Caco-2 (cell line): ENCODE measurements around the gene NBPF1. TPM values are rescaled to one million over a fixed set of nuclear protein-coding genes. Genes with fewer than 3 reads are reported as not detected.
"Not testable (repeated sequence)": the region's sequence is repeated elsewhere in the genome, so short reads cannot be mapped to it uniquely, and the experiment has no call there.

ENCODE experiments used
- BruUV-seq: library from RNA; stranded (reverse); fragments of 400-500 nt; replicated peaks from 2 replicates; lab custom pipeline; 2021; lab: Mats Ljungman, UMichigan
- CTCF ChIA-PET: fragments of 300-600 bp; sonication (Branson Sonifier 250); formaldehyde crosslinking; loops from one replicate; lab custom pipeline; 2022; ENCODE audit warnings: antibody characterized with exemption; lab: Charles Lee
- POLR2A ChIA-PET: fragments of 300-600 bp; sonication (Branson Sonifier 250); formaldehyde crosslinking; loops from one replicate; lab custom pipeline; 2022; ENCODE audit warnings: antibody characterized with exemption; lab: Charles Lee
- DNase-seq, 2 experiments: peaks; one replicate each; pipeline versions ENCODE4 v3.0.0 to v3.0.0-alpha.2; 2020 to 2022
- H3K27me3 ChIP-seq: replicated peaks from 2 replicates; pipeline ENCODE4 v1.6.0; 2011; ENCODE audit warnings: low read length; ENCODE audit not compliant: control insufficient read depth, insufficient read depth
- H3K36me3 ChIP-seq: 2 replicates; pipeline ENCODE4 v1.5.1; 2011; ENCODE audit warnings: low read length; ENCODE audit not compliant: control insufficient read depth, insufficient read depth
- H3K4me1 ChIP-seq: fragments of 250-450 bp; sonication (Bioruptor Pico); 2 replicates; pipeline ENCODE4 v1.5.1; 2020; ENCODE audit warnings: mild to moderate bottlenecking
- H3K4me3 ChIP-seq: 2 replicates; pipeline ENCODE4 v1.5.1; 2011; ENCODE audit warnings: low read depth, mild to moderate bottlenecking, control low read depth, low read length
- H3K9me3 ChIP-seq: fragments of 250-450 bp; sonication (Bioruptor Pico); 2 replicates; pipeline ENCODE4 v1.5.1; 2020; ENCODE audit warnings: mild to moderate bottlenecking, moderate library complexity
- H3K27ac Mint-ChIP-seq: one replicate; pipeline ENCODE4 v1.8.0; 2022; ENCODE audit warnings: mixed read lengths; ENCODE audit not compliant: unreplicated experiment
- H3K27me3 Mint-ChIP-seq: one replicate; pipeline ENCODE4 v1.8.0; 2022; ENCODE audit warnings: mixed read lengths; ENCODE audit not compliant: insufficient read depth, unreplicated experiment
- H3K36me3 Mint-ChIP-seq: one replicate; pipeline ENCODE4 v1.8.0; 2022; ENCODE audit warnings: mild to moderate bottlenecking, mixed read lengths; ENCODE audit not compliant: insufficient read depth, unreplicated experiment
- H3K4me1 Mint-ChIP-seq: one replicate; pipeline ENCODE4 v1.8.0; 2022; ENCODE audit warnings: low read depth, mixed read lengths; ENCODE audit not compliant: unreplicated experiment
- H3K4me3 Mint-ChIP-seq: one replicate; pipeline ENCODE4 v1.8.0; 2022; ENCODE audit warnings: mild to moderate bottlenecking, moderate library complexity, mixed read lengths; ENCODE audit not compliant: unreplicated experiment
- H3K9me3 Mint-ChIP-seq: one replicate; pipeline ENCODE4 v1.8.0; 2022; ENCODE audit warnings: mixed read lengths; ENCODE audit not compliant: unreplicated experiment
- intact Hi-C: fragments of 100-400 bp; cut with micrococcal nuclease; formaldehyde crosslinking; loops from one replicate; pipeline ENCODE4 v1.10.0; 2022; ENCODE audit not compliant: unreplicated experiment
- total RNA-seq: library from RNA; stranded (reverse); gene quantifications from 2 replicates; pipeline ENCODE4 v1.2.3, GENCODE V29; 2022

NBPF1 gene
- total RNA-seq, 1 experiment from 2014 or later, result 59.3 TPM

DNA sequence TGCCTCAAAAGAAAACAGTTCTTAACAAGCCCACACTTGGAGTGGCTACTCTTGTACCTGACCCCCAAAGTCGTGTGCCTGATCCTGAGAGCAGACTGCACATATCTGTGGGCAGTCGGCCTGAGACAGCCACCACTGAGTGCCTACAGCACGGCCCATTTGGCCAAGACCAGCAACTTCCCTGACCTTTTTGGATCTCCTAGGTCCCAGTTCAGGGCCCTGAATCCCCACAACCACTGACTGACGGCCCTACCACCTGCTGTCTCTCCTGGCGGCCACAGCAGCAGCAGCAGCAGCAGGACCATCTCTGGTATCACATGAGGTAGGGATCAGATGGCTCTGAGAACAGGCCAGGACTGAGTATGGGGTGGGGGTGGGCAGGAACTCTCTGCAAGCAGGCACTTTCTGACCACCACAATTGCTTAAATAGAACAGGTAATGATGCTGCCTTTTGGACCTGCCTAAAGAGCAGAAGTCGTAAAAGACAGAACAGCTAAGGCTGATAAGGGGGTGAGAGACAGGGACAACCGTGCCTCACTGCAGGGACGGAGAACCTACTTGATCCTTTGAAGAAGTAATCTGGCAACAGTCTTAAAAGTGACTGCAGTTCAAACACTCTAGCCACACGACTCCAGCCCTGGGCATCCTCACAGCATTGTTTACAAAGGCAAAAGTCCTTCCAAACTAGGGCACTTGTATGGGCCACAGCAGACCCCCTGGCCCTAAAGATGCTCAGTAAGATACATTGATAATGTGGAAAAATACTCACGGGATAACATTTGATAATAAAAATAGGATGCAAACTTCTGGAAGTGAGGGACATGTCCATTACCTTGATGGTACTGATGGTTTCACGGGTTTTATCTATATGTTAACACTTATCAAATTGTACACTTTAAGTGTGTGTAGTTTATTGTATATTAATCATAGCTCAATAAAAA is 26.0 kb upstream of the NBPF1 start:
- H3K9me3 Mint-ChIP-seq, intact Hi-C loops, H3K36me3 Mint-ChIP-seq, H3K27ac Mint-ChIP-seq, H3K27me3 ChIP-seq, H3K36me3 ChIP-seq, POLR2A ChIA-PET, H3K4me1 Mint-ChIP-seq, BruUV-seq, H3K27me3 Mint-ChIP-seq, H3K4me3 ChIP-seq, H3K4me3 Mint-ChIP-seq, H3K9me3 ChIP-seq, H3K4me1 ChIP-seq: not testable (repeated sequence)
- peak in 1 of 2 experiments; percentile 34 for DNase-seq
- CTCF ChIA-PET, result interaction anchor here (0.7 kb wide), 1 partner anchor 14 kb away, joined by 3 read pairs; no protein-coding TSS in a partner anchor

GRCh38 chr1:16637941-16638778 is 24.8 kb upstream of the NBPF1 start:
- POLR2A ChIA-PET, BruUV-seq, H3K4me3 Mint-ChIP-seq, H3K27ac Mint-ChIP-seq, H3K36me3 Mint-ChIP-seq, H3K9me3 ChIP-seq, H3K4me1 ChIP-seq, H3K27me3 Mint-ChIP-seq, H3K9me3 Mint-ChIP-seq, H3K36me3 ChIP-seq, H3K4me3 ChIP-seq, H3K27me3 ChIP-seq, H3K4me1 Mint-ChIP-seq, intact Hi-C loops: not testable (repeated sequence)
- CTCF ChIA-PET, result interaction anchor here (0.7 kb wide), 1 partner anchor 13 kb away, joined by 3 read pairs; no protein-coding TSS in a partner anchor
- peak in 1 of 2 experiments; percentile 19 for DNase-seq

DNA sequence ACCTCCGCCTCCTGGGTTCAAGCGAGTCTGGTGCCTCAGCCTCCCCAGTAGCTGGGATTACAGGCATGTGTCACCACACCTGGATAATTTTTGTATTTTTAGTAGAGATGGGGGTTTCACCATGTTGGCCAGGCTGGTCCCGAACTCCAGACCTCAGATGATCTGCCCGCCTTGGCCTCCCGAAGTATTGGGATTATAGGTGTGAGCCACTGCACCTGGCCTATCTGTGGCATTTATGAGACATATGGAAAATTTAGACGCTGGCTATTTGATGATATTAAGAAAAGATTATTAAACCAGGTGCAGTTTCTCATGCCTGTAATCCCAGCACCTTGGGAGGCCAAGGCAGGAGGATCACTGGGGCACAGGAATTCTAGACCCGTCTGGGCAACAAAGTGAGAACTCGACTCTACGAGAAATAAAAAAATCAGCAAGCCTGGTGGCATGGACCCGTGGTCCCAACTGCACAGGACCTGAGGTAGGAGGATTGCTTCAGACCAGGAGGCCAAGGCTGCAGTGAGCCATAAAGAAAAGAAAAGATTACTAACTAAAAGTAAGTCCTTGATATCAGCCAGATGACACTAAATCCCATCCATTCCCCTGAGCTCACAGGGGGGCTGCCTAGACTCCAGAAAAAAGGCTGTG is 23.3 kb upstream of the NBPF1 start:
- peak in 1 of 2 experiments; percentile 22 for DNase-seq
- intact Hi-C loops, CTCF ChIA-PET: not testable (repeated sequence)

GRCh38 chr1:16635959-16636358 is 22.6 kb upstream of the NBPF1 start:
- CTCF ChIA-PET, H3K27ac Mint-ChIP-seq, BruUV-seq, H3K4me1 Mint-ChIP-seq, intact Hi-C loops, POLR2A ChIA-PET, H3K4me3 ChIP-seq, H3K9me3 Mint-ChIP-seq, H3K4me1 ChIP-seq, H3K27me3 Mint-ChIP-seq, H3K27me3 ChIP-seq, H3K9me3 ChIP-seq, H3K36me3 ChIP-seq, H3K4me3 Mint-ChIP-seq: not testable (repeated sequence)
- H3K36me3 Mint-ChIP-seq, result peaks cover 20% of the 10 kb centered on the region
- peak in 1 of 2 experiments; percentile 23 for DNase-seq

More for the DNA sequence above, 23.3 kb upstream of the NBPF1 start:
- H3K9me3 ChIP-seq, POLR2A ChIA-PET, H3K27me3 ChIP-seq, H3K36me3 ChIP-seq, H3K4me1 ChIP-seq, H3K4me3 ChIP-seq, H3K27me3 Mint-ChIP-seq, H3K27ac Mint-ChIP-seq, H3K4me3 Mint-ChIP-seq, H3K9me3 Mint-ChIP-seq, H3K4me1 Mint-ChIP-seq, BruUV-seq: not testable (repeated sequence)
- peaks cover 13% of the 10 kb centered on the region for H3K36me3 Mint-ChIP-seq

DNA sequence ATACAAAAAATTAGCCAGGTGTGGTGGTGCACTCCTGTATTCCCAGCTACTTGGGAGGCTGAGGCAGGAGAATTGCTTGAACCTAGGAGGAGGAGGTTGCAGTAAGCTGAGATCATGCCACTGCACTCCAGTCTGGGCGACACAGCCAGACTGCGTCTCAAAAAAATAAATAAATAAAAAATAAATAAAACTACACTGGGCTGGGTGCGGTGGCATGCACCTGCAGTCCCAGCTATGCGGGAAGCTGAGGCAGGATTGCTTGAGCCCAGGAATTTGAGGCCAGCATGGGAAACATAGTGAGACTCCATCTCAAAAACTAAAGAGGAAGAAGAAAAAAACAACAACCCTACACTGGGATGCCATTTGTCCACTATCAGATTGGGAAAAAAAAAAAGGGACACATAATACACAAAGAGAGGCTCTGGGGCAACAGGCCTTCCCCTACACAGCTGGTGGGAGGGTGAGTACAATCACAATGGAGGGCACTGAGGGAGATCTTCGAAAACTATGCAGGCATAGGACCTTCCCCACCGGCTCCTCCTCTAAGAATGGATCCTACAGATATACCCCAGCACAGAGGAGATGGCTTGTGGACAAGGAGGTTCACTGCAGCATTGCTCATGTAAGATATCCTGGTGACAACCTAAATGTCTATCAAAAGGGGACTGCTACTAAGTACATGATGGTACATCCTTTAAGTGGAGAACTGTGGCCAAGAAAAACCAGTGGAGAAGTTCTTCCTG is 20.3 kb upstream of the NBPF1 start:
- H3K36me3 Mint-ChIP-seq, result peaks cover 35% of the 10 kb centered on the region
- H3K27me3 ChIP-seq, H3K4me1 ChIP-seq, H3K4me3 Mint-ChIP-seq, H3K27me3 Mint-ChIP-seq, BruUV-seq, H3K9me3 ChIP-seq, H3K27ac Mint-ChIP-seq, CTCF ChIA-PET, POLR2A ChIA-PET, intact Hi-C loops, H3K4me1 Mint-ChIP-seq, H3K9me3 Mint-ChIP-seq, H3K36me3 ChIP-seq, H3K4me3 ChIP-seq: not testable (repeated sequence)
- DNase-seq, result peak in 1 of 2 experiments; percentile 12
